HG03159 (cell line): ENCODE results near the gene DDX41.
"Not testable (repeated sequence)": the region's sequence is repeated elsewhere in the genome, so short reads cannot be mapped to it uniquely, and the experiment has no call there.

Experiments
- ATAC-seq: cut with Tn5 transposase; IDR thresholded peaks from one replicate; pipeline ENCODE4 v1.9.1; 2021; ENCODE audit warnings: mild to moderate bottlenecking, moderate library complexity; ENCODE audit not compliant: unreplicated experiment

Gene DDX41

DNA sequence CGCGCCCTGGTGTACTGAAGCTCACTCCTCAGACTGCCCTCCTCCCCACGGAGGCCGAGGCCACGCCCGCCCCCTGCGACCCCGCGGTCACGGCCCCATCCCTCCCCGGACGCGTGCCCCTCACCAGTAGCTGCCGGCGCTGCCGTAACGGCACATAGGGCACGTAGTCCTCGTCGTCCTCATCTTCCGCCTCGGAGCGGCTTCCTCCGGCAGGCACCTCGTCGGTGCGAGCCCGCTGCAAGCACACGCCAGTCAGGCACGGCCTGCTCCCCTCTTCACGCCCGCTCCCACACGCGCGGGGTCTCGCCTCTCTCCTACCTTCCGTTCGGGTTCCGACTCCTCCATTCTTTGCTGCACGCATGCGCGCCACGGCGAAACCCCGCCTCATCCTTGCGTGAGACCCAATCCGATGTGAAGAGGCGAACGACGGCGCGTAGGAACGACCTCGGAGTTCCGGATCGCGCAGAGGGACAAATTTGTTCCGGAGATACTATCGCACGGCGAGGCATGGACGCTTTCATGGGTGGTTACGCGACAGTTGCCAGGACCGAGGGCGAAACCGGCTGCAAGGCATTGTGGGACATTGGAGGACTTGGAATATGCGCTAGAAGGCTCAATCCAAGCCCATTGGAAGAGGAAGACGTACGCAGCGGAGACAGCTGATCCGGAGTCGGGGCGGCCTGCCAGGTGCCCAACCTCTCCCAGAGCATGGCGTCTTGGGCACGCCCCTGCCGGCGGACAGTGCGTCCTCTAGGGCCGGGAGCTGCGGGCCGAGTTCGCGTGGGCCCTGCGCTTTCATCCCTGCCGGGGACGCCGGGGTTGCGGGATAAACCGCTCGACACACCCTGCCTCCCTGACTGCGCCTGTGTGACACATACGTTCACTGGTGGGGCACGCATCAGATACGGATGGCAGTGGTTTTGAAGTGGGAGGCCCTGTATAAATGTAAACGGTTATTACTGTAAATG, at the start of gene DDX41:
Gene DDX41 (minus strand): TSS at position 361 of the 968 bp plus-strand sequence. CDS start 16 bp downstream, at position 345.
- ATAC-seq, result peak; percentile 83

DNA sequence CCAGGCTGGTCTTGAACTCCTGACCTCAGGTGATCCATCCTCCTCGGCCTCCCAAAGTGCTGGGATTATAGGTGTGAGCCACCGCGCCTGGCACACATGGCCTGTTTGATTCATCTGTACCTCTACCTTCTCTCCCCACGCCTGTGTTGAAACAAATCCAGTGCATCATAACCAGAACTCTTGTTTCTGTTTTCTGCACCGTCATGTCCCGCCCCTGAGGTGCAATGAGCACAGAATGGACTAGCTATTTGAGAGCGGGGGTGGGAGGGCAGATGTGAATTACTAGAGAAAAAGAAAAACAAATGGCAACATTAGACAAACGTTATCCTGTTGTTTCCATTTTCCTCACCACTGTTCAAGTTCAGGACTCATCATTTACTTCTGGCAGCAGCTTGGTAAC, 48.3 kb upstream of the DDX41 start:
- ATAC-seq, result no peak

- ATAC-seq, result not testable (repeated sequence)
Observed at GRCh38 chr5:177559446-177559941, 42.7 kb upstream of the DDX41 start.

DNA sequence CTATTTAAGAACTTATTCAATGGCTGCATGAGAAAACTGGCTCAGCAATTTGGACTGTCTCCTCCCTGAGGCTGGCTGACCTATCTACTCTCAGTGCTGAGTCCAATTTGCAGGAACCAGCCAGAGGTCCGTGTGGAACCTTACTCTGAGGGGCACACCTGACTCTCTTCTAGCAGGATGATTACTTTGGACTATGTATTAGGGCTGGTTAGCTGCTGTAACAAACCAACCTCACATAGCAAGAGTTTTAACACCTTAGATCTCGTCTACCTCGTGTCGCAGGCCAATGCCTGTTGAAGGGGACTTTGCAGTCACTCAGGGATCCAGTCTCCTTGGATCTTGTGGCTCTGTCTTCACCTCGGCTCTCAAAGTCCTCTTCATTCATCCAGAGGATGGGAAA, 41.0 kb upstream of the DDX41 start:
- no peak for ATAC-seq

GRCh38 chr5:177557041-177557647, 40.4 kb upstream of the DDX41 start:
- ATAC-seq, result no peak

DNA sequence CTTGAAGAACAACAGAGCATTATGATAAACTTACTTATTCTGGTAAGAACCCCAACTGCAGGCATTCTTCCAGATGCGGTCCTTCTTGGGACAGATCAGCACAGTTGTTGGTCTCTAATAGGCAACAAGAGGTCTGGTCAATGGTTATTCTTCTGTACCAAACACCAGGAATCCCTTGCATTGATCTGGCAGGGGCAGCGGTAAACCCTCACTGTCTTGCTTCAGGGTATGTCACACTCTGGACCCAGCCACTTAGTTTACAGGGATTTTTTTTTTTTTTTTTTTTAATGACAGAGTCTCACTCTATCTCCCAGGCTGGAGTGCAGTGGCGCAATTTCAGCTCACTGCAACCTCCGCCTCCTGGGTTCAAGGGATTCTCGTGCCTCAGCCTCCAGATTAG, 38.9 kb upstream of the DDX41 start:
- ATAC-seq, result no peak

- no peak for ATAC-seq
Observed at GRCh38 chr5:177555228-177555627, 38.5 kb upstream of the DDX41 start.

DNA sequence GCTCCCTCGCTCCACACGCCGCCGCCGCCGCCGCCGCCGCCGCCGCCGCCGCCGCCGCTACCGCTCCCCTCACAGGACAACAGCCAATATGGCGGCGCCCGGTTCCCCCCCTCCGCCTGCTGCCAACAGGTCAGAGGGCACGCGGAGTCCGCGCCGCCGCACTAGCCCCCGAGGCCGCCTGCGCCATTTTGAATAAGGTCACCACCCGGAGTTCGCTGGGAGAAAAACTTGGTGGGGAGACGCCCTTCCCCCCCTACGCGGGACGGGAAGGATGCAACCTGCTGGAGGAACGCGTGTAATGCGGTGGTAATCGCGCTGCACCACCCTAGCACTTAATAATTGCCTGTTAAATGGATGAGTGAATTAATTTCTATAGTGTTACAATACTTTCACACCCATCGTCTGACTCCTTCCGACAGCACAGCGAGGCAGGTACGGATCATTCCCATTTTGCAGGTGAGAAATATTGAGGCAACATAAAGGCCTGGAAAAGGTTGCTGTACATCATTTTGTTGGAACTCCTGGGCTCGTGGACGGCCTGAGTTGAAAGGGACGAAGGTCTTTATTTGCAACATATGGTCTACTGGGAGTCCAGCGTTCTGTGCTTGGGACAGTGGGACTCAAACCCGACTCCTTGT, 37.8 kb upstream of the DDX41 start, which contains the start of gene FAM193B:
Gene FAM193B (minus strand): TSS at position 90 of the 638 bp plus-strand sequence. CDS start 105 bp downstream, outside the sequence.
- peak; percentile 90 for ATAC-seq

DNA sequence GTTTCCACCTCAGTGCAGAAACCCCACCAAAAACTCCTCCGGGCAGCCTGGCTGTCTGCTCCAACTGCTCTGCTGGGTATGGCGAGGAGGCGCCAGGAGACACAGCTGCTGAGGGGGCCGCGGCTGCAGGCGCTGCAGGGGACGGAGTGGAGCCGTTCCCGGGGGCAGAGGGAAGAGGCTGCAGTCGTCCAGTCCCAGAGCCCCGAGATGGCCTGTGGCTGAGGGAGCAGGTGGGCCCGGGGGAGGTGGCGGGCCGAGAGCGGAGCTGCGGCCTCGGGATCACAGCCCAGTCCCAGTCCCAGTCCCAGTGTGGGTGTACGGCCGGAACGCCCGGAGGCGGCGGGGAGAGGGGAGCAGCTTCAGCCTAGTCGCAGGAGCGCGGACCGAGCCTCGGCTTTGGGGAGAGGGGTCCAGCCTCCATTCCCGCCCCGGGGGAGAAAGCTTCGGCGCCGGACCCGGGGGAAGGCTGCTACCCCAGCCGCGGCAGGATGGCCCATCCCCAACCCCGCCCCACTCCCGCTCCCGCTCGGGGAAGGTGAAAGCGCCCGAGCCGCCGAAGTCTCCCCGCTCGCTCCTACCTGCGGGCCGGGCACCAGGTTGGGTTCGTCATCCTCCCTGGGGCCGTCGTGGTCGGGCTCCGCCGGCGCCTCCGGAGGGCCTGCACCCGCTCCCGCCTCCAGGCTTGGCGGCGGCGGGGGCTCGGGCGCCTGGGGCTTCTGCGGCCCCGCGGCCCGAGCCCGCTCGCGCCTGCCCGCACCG, 37.1 kb upstream of the DDX41 start:
- ATAC-seq, result peak; percentile 39

DNA sequence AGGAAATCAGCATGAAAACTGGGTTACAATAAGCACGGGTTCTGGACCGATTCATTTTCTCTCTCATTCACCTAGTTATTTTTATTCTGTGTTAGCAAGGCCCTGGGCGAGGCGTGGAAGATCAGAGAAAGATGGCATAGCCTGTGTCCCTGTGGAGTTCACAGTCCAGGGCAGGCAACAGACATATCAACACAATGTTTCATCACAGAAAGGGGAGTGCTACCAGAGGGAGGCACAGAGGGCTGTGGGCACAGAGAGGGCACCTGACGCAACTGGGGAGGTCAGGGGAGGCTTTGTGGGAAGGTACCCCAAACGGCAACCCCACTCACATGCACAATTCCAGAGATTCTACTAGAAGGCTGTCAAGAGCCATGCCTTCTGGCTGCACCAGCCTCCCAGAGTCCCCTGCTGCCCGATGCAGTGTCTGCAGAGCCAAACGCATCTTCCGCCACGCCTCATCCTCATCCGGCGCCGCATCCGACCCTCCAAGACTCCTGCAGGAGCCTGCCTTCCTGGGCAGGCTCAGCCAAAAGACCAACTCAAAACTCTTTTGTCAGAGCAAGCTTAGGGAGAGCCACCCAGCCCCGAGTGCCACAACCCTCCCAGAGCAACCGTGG, 36.2 kb upstream of the DDX41 start:
- ATAC-seq, result no peak

- no peak for ATAC-seq
Observed at GRCh38 chr5:177550122-177550521, 33.4 kb upstream of the DDX41 start.

DNA sequence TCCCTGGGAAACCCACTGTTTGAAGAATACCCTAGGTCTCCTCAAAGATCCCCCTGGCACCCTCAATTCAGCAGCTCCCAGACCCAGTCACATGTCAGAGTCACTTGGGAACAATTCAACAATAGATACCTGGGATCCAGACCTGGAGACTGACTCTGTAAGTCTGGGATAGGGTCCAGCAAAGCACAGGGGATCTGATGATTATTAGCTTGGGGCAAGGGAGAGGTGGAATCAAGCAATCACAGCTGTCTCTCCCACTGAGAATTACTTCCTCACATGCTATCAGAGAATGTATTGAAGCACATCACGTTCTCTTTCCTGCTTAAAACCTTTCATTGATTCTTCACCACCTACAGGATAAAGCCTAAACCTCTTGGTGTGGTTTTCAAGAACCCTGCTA, 31.7 kb upstream of the DDX41 start:
- no peak for ATAC-seq

DNA sequence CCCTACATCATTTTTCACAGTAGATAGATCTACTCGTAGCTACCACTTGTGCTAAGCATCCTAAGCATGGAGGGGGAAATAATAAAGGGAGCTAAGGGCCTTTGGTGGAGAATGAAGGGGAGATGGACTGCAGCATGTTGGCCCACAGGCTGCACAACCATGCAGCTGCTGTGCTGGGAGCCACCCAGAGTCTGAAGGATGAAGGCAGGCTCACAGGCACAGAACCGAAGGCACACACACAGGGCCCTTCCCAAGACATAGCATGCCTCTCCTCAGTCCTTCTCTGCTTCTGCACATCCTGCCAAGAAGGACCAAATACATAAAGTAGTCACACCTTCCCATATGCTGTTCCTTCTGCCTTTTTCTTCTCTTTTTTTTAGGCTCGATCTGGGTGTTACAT, 31.0 kb upstream of the DDX41 start:
- no peak for ATAC-seq

DNA sequence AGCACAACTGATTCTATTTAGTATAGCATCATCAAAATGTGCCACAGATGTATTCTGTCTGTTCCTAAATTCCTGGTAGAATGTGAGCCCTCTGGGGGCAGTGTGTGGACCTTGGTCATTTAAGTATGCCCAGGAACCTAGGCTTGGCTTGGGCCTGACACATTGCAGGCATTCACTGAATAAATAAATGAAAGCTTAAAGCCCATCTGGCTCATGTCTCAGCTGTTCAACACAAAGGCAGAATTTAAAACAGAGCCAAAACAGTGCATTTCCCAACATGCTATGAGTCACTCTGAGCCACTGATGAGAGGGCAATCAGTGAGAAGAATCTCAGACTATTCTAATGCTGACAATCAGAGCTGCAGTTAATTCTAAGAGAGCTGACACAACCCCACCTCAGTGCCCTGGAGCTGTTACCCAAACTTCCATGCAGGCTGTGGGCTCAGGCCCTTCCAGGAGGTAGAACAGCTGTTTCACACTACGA, 29.5 kb upstream of the DDX41 start:
- ATAC-seq, result no peak

- ATAC-seq, result no peak
Observed at GRCh38 chr5:177545487-177546257, 28.9 kb upstream of the DDX41 start.

DNA sequence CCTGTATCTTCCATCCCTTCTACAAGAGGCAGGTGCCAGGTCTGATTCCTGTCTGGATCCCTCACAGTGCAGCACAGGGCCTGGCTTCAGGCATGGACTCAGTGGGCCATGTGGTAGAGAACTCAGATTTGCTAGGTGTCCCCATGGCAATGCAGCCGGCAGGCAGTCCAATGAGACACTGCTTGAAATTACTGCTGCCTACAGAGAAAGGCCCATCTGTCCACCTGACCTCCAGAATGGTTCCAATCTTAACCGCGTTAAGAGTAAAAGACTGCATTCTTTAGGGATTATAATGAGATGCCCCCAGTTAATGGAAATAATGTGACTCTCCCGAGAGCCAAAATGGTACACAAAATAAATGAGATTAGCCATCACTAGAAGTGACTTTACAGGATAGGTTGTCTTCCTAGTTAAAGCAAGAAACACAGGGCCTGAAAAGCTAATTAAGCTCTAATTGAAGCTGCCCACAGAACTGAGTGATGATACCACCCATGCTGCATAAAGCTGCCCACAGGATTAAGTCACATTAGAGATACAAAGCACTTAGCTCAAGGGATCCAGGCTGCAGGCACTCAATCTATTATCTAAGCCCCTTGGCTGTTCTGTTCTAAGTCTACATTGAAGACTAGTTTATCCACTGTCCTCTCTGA, 26.2 kb upstream of the DDX41 start:
- no peak for ATAC-seq

DNA sequence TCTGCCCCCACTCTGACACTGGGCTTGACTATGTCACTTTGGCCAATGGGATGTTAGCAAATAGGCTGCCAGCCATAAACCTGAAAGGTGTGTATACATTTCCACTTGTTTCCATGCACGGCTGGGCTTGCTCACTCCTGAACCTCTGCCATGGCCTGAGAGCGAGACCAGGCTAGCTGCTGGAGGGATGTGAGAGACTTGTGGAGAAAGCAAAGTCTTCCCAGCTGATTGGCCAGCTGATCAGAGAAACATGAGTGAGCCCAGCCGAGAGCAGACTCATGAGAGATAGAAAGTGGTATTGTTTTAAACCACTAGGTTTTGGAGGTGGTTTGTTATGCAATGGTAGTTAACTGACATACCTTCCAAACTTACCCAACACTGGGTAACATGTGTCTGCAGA, 23.7 kb upstream of the DDX41 start:
- no peak for ATAC-seq

DNA sequence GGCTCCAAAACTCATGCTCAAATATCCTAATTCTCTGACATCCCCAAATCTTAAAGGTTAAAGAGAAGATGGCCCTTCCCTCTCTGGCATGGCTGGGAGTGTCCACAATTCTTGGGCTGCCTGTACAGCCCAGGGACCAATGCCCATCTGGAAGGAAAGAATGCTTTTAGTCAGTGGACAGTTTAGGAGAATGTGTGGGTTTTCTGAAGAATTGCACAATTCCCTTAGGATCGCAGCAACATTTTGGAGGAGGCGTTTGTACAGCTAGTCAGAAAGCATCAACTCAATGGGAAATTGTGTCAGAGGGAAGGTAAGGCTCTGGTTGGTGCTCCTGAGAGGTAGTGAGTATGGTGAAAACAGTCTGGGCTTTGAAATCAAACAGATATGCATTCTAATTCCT, 22.6 kb upstream of the DDX41 start:
- no peak for ATAC-seq

DNA sequence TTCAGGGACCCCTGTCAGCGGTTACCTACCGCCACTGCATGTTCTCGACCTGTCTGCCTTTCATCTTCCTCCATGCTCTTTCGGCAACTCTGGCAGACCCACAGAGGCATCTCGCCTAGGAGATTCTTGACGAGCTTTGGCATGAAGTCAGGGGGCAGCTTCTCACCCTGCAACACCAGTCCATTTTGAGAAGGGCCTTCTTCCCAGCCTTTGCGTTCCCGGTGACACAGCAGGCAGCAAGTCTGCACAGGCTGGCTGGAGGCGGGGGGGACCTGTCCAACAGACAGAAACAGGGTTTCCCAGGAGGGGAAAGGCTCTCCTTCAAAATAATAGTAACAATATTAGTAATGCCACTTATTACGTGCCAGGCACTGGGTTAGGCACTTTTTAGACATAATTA, 22.1 kb upstream of the DDX41 start:
- no peak for ATAC-seq
